Measurements from ENCODE around the gene RSPH1. TPM values are rescaled to one million over a fixed set of nuclear protein-coding genes. Genes with fewer than 3 reads are reported as not detected.

Gene RSPH1
- total RNA-seq, 6 experiments from 2014 or later, result 0.18 to 0.55 (median 0.22) TPM; not detected in 1

- intact Hi-C loops (cut with DNase I), result no loop called here
- no peak overlapping the region for H3K4me3 ChIP-seq
- no peak overlapping the region for H3K27ac ChIP-seq
- DNase-seq (no peak), ATAC-seq (peak in 1 of 4 donors; percentile 6)
- WGBS (ENCODE audit: insufficient coverage, low coverage, low lambda C conversion rate, missing lambda C conversion rate), result 71% methylated on average over 6 of the region's 8 CpGs
- no peaks in the 10 kb centered on the region for H3K36me3 ChIP-seq
- no peaks in the 10 kb centered on the region for H3K9me3 ChIP-seq
- peaks cover 0 to 1% (median under 1%) of the 10 kb centered on the region in 4 donors for H3K4me1 ChIP-seq
- H3K27me3 ChIP-seq, result no peaks in the 10 kb centered on the region
- TF ChIP-seq CTCF (IDR thresholded peaks at IDR 0.05), result no peak
- TF ChIP-seq POLR2A (IDR thresholded peaks at IDR 0.05), result no peak
Measured at GRCh38 chr21:42456457-42456856, 39.6 kb downstream of the RSPH1 start.

- DNase-seq (no peak), ATAC-seq (no peak)
- no peak overlapping the region for H3K4me3 ChIP-seq
- H3K36me3 ChIP-seq, result no peaks in the 10 kb centered on the region
- intact Hi-C loops (cut with DNase I), result no loop called here
- no peaks in the 10 kb centered on the region for H3K4me1 ChIP-seq
- WGBS (ENCODE audit: insufficient coverage, low coverage, low lambda C conversion rate, missing lambda C conversion rate), result 63% methylated on average over 6 of the region's 10 CpGs
- TF ChIP-seq POLR2A (IDR thresholded peaks at IDR 0.05), result no peak
- no peak for TF ChIP-seq CTCF (IDR thresholded peaks at IDR 0.05)
- H3K27ac ChIP-seq, result no peak overlapping the region
- no peaks in the 10 kb centered on the region for H3K9me3 ChIP-seq
- H3K27me3 ChIP-seq, result no peaks in the 10 kb centered on the region
Measured at GRCh38 chr21:42455754-42456440, 40.1 kb downstream of the RSPH1 start.

GRCh38 chr21:42455196-42455595 lies 40.8 kb downstream of the RSPH1 start:
- ATAC-seq, result no peak
- no peak for DNase-seq
- Histone ChIP-seq H3K9me3 (no peaks in the 10 kb centered on the region), H3K27me3 (no peaks in the 10 kb centered on the region), H3K36me3 (no peaks in the 10 kb centered on the region), H3K4me1 (no peaks in the 10 kb centered on the region), H3K4me3 (no peak overlapping the region), H3K27ac (no peak overlapping the region)
- WGBS (ENCODE audit: insufficient coverage, low coverage, low lambda C conversion rate, missing lambda C conversion rate), result 67% methylated on average over 7 of the region's 9 CpGs
- intact Hi-C loops (cut with DNase I), result no loop called here
- TF ChIP-seq CTCF (IDR thresholded peaks at IDR 0.05) (no peak), POLR2A (IDR thresholded peaks at IDR 0.05) (no peak)

- Histone ChIP-seq H3K4me3 (no peak overlapping the region), H3K27me3 (no peaks in the 10 kb centered on the region), H3K9me3 (no peaks in the 10 kb centered on the region), H3K36me3 (no peaks in the 10 kb centered on the region), H3K27ac (no peak overlapping the region), H3K4me1 (no peaks in the 10 kb centered on the region)
- intact Hi-C loops (cut with DNase I), result no loop called here
- ATAC-seq (no peak), DNase-seq (no peak)
- 74% methylated on average over 9 of the region's 9 CpGs for WGBS (ENCODE audit: insufficient coverage, low coverage, low lambda C conversion rate, missing lambda C conversion rate)
- TF ChIP-seq CTCF (IDR thresholded peaks at IDR 0.05), result no peak
- no peak for TF ChIP-seq POLR2A (IDR thresholded peaks at IDR 0.05)
Measured at GRCh38 chr21:42454786-42455185, 41.2 kb downstream of the RSPH1 start.
